ENCODE measurements around the gene REEP3. TPM values are rescaled to one million over a fixed set of nuclear protein-coding genes. Genes with fewer than 3 reads are reported as not detected.
"Not testable (repeated sequence)": the region's sequence is repeated elsewhere in the genome, so short reads cannot be mapped to it uniquely, and the experiment has no call there.

The REEP3 gene
- total RNA-seq, 2 donors from 2014 or later = 30.7 to 33.0 TPM

DNA sequence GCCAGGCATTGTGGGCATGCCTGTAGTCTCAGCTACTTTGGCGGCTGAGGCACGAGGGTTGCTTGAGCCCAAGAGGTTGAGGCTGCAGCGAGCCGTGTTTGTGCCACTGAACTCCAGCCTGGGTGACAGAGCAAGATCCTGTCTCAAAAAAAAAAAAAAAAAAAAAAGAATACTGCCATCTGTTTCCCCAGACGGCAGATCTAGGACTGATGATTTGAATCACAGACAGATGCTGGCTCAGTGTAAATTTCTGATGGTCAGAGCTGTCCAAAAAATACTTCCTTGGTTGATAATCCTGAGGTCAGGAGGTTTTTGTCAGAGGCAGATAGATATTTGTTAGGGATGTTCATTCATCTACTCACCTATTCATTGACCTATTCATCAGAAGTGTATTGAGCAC, 130.7 kb downstream of the REEP3 start:
- H3K27me3 Mint-ChIP-seq (ENCODE audit: insufficient read depth) = no peaks in the 10 kb centered on the region
- H3K27ac Mint-ChIP-seq = no peak overlapping the region
- no peak overlapping the region for H3K27ac ChIP-seq (ENCODE audit: low read depth, low read length)
- no peaks in the 10 kb centered on the region for H3K9me3 ChIP-seq (ENCODE audit: control insufficient read depth, low read length)
- WGBS, 2 experiments (ENCODE audit: insufficient coverage in 1 of 2, insufficient read length in 1 of 2) = 68 to 83% methylated on average over 2 to 5 of the region's 5 CpGs
- peaks cover 3% of the 10 kb centered on the region for H3K4me1 Mint-ChIP-seq
- no peaks in the 10 kb centered on the region for H3K27me3 ChIP-seq (ENCODE audit: control insufficient read depth, insufficient read depth, low read length, poor library complexity, severe bottlenecking)
- H3K4me3 Mint-ChIP-seq = no peak overlapping the region
- H3K4me3 ChIP-seq (ENCODE audit: low read length) = no peak overlapping the region
- no peaks in the 10 kb centered on the region for H3K36me3 ChIP-seq (ENCODE audit: control insufficient read depth, insufficient read depth, low read length)
- H3K9me3 Mint-ChIP-seq = no peaks in the 10 kb centered on the region
- no peak overlapping the region for H3K9ac ChIP-seq (ENCODE audit: extremely low read depth, low read length, poor library complexity, severe bottlenecking)
- TF ChIP-seq, protein P1, sequence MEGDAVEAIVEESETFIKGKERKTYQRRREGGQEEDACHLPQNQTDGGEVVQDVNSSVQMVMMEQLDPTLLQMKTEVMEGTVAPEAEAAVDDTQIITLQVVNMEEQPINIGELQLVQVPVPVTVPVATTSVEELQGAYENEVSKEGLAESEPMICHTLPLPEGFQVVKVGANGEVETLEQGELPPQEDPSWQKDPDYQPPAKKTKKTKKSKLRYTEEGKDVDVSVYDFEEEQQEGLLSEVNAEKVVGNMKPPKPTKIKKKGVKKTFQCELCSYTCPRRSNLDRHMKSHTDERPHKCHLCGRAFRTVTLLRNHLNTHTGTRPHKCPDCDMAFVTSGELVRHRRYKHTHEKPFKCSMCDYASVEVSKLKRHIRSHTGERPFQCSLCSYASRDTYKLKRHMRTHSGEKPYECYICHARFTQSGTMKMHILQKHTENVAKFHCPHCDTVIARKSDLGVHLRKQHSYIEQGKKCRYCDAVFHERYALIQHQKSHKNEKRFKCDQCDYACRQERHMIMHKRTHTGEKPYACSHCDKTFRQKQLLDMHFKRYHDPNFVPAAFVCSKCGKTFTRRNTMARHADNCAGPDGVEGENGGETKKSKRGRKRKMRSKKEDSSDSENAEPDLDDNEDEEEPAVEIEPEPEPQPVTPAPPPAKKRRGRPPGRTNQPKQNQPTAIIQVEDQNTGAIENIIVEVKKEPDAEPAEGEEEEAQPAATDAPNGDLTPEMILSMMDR (conservative IDR thresholded peaks at IDR 0.05) = no peak
- DNase-seq = no peak
- H3K36me3 Mint-ChIP-seq (ENCODE audit: low read depth) = no peaks in the 10 kb centered on the region
- no peaks in the 10 kb centered on the region for H3K4me1 ChIP-seq (ENCODE audit: control insufficient read depth, insufficient read depth, low read length)

DNA sequence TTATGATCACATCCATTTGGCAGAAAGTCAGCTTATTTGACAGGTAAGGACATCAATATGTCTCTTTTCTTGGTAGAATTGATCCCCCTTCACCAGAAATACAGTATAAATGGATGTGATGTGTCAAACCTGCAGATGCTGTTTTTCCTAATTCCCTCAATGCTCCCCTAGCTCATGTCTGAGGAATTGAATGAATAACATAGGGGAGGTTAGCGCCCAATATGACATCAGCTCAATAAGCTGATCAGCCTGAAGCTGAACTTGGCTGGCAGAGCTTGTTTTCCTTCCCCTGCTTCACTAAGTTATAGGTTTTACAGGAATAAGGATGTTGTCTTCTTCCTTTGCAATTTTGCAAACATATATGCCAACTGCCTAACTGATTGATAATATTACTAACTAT, 132.5 kb downstream of the REEP3 start:
- H3K4me3 Mint-ChIP-seq = no peak overlapping the region
- H3K9me3 ChIP-seq (ENCODE audit: control insufficient read depth, low read length) = no peaks in the 10 kb centered on the region
- no peak for DNase-seq
- H3K27me3 Mint-ChIP-seq (ENCODE audit: insufficient read depth) = no peaks in the 10 kb centered on the region
- H3K4me1 ChIP-seq (ENCODE audit: control insufficient read depth, insufficient read depth, low read length) = no peaks in the 10 kb centered on the region
- no peak overlapping the region for H3K27ac Mint-ChIP-seq
- no peaks in the 10 kb centered on the region for H3K36me3 ChIP-seq (ENCODE audit: control insufficient read depth, insufficient read depth, low read length)
- TF ChIP-seq, protein P1 (conservative IDR thresholded peaks at IDR 0.05) = no peak
- H3K27me3 ChIP-seq (ENCODE audit: control insufficient read depth, insufficient read depth, low read length, poor library complexity, severe bottlenecking) = no peaks in the 10 kb centered on the region
- no peak overlapping the region for H3K4me3 ChIP-seq (ENCODE audit: low read length)
- H3K9me3 Mint-ChIP-seq = no peaks in the 10 kb centered on the region
- no peak overlapping the region for H3K27ac ChIP-seq (ENCODE audit: low read depth, low read length)
- H3K4me1 Mint-ChIP-seq = peaks cover 3% of the 10 kb centered on the region
- no peak overlapping the region for H3K9ac ChIP-seq (ENCODE audit: extremely low read depth, low read length, poor library complexity, severe bottlenecking)
- 92 to 100% methylated on average over 1 of the region's 1 CpG for WGBS, 2 experiments (ENCODE audit: insufficient coverage in 1 of 2, insufficient read length in 1 of 2)
- H3K36me3 Mint-ChIP-seq (ENCODE audit: low read depth) = no peaks in the 10 kb centered on the region

DNA sequence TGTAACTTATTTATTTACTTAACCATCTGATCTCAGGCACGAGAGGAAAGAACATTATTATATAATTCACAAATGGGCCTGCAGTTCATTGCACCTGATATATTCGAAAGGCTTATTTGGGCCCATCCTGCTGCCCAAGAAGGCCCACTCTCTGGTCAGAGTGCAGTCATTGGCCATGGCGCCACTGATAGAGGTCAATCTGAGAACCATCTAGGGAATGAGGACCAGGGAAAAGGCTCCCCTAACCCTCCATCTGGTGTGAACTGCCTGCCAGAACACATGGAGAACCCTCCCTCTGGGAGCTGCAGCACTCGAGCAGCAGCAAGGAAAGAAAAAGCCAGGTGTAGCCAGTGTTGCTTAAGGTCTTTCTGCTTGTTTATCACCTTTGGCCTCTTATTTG, 136.6 kb downstream of the REEP3 start:
- Histone ChIP-seq H3K36me3 (ENCODE audit: control insufficient read depth, insufficient read depth, low read length) (no peaks in the 10 kb centered on the region), H3K27me3 (ENCODE audit: control insufficient read depth, insufficient read depth, low read length, poor library complexity, severe bottlenecking) (no peaks in the 10 kb centered on the region), H3K9me3 (ENCODE audit: control insufficient read depth, low read length) (no peaks in the 10 kb centered on the region), H3K4me1 (ENCODE audit: control insufficient read depth, insufficient read depth, low read length) (no peaks in the 10 kb centered on the region), H3K27ac (ENCODE audit: low read depth, low read length) (no peak overlapping the region), H3K9ac (ENCODE audit: extremely low read depth, low read length, poor library complexity, severe bottlenecking) (no peak overlapping the region), H3K4me3 (ENCODE audit: low read length) (no peak overlapping the region)
- TF ChIP-seq, protein P1 (conservative IDR thresholded peaks at IDR 0.05) = no peak
- H3K9me3 Mint-ChIP-seq = peaks cover 2% of the 10 kb centered on the region
- no peaks in the 10 kb centered on the region for H3K27me3 Mint-ChIP-seq (ENCODE audit: insufficient read depth)
- DNase-seq = no peak
- H3K4me1 Mint-ChIP-seq = peaks cover 3% of the 10 kb centered on the region
- WGBS, 2 experiments (ENCODE audit: insufficient coverage in 1 of 2, insufficient read length in 1 of 2) = 64 to 75% methylated on average over 2 to 4 of the region's 4 CpGs
- H3K4me3 Mint-ChIP-seq = no peak overlapping the region
- no peaks in the 10 kb centered on the region for H3K36me3 Mint-ChIP-seq (ENCODE audit: low read depth)
- H3K27ac Mint-ChIP-seq = no peak overlapping the region

DNA sequence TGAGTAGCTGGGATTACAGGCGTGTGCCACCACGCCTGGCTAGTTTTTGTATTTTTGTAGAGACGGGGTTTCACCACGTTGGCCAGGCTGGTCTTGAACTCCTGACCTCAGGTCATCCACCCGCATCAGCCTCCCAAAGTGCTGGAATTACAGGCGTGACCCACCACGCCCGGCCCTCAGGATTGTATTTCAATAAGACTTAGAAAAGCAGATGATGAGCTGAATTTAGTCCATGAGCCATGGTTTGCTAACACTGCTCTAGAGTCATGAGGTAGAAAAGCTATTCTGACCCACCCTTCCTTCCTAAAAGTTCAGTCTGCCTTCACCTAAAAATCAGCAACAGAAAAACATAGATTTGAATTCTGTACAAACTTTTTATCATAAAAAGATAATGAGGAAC, 139.7 kb downstream of the REEP3 start:
- H3K9me3 Mint-ChIP-seq; H3K4me1 ChIP-seq (ENCODE audit: control insufficient read depth, insufficient read depth, low read length); H3K9ac ChIP-seq (ENCODE audit: extremely low read depth, low read length, poor library complexity, severe bottlenecking); H3K4me1 Mint-ChIP-seq; H3K27me3 Mint-ChIP-seq (ENCODE audit: insufficient read depth); H3K4me3 ChIP-seq (ENCODE audit: low read length); H3K36me3 Mint-ChIP-seq (ENCODE audit: low read depth); H3K36me3 ChIP-seq (ENCODE audit: control insufficient read depth, insufficient read depth, low read length); H3K27ac Mint-ChIP-seq; H3K9me3 ChIP-seq (ENCODE audit: control insufficient read depth, low read length); H3K4me3 Mint-ChIP-seq; DNase-seq; H3K27me3 ChIP-seq (ENCODE audit: control insufficient read depth, insufficient read depth, low read length, poor library complexity, severe bottlenecking); H3K27ac ChIP-seq (ENCODE audit: low read depth, low read length): not testable (repeated sequence)
- 94 to 97% methylated on average over 8 of the region's 8 CpGs for WGBS, 2 experiments (ENCODE audit: insufficient coverage in 1 of 2, insufficient read length in 1 of 2)
